Measurements from ENCODE around the gene HS6ST1.

HS6ST1 gene

DNA sequence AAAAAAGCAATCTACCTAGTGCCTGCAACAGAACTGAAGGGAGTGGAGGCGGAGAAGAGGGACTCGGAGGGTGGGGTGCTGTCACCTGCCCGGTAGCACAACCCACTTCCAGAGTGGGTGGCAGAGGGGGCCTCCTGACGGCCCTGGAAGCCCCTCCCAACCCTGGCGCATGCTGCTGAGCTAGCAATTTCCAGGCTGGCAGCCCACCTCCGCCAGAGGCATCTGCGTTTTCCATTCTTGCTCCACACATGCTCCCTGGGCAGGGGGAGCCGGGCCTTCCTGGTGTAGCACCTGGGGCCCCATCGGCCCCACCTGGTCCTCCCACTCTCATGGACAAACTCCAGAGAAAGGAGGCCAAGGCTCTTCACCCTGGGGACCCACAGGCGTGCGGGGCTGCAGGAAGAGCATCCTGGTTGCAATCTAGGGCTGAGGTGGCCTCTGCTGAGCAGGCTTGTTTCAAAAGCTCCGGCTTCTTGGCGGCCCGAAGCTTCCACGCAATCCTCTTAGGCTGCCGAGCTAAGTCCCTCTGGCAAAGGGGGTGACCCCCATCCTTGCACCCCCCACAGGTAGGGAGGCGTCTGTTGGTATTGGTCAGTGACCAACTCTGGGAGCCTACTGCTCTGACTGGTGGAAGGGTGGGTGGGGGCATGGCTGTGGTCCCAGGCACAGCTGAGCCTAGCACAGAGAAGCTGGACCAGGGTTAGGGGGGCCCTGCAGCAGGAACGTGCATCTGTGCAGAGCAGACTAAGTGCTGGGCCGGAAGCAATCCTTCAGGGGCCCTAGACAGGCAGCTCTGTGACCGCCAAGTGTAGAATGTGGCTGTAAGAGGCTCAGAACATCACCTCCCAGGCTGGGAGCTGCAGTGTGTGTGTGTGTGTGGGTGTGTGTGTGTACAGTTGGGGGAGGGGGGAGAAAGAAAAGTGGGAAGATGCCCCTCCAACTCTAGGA lies 2.6 kb downstream of the HS6ST1 start:
- DNase-seq (ENCODE audit: extremely low read depth, low read depth): no peak
- TF ChIP-seq, protein P1, sequence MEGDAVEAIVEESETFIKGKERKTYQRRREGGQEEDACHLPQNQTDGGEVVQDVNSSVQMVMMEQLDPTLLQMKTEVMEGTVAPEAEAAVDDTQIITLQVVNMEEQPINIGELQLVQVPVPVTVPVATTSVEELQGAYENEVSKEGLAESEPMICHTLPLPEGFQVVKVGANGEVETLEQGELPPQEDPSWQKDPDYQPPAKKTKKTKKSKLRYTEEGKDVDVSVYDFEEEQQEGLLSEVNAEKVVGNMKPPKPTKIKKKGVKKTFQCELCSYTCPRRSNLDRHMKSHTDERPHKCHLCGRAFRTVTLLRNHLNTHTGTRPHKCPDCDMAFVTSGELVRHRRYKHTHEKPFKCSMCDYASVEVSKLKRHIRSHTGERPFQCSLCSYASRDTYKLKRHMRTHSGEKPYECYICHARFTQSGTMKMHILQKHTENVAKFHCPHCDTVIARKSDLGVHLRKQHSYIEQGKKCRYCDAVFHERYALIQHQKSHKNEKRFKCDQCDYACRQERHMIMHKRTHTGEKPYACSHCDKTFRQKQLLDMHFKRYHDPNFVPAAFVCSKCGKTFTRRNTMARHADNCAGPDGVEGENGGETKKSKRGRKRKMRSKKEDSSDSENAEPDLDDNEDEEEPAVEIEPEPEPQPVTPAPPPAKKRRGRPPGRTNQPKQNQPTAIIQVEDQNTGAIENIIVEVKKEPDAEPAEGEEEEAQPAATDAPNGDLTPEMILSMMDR (IDR thresholded peaks at IDR 0.05; ENCODE audit: low read depth, low read length): no peak

DNA sequence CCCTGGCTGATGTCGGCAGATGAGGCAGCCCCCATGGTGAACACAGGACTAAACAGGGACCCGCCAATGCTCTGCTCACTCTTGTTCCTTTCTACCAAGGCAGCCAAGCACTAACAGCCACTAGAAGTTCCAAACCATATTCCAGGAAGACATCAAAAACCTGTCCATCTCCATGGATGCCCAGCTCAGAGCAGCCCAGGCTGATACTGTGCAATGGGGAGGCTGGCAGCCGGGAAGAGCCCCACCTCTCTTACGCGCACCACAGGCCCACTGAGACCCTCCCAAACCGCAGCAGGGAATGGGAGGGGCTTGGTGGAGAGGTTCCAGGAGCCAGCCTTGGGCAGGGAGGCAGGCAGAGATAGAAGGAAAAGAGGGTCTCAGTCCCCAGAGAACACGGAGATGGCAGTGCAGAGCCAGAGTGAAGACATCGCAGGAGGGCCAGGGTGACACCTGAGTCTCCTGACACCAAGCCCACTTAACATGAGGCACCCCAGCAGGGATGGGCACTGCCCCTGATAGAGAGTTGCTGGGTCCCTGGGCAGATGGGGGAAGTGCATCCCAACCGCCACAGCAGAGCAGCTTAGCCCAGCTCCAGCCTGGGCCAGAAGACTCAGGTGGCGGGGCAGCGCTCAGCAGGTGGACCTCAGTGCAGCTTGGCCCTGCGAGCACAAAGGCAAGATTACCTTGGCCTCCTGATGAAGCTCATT lies 3.4 kb downstream of the HS6ST1 start:
- TF ChIP-seq, protein P1 (IDR thresholded peaks at IDR 0.05; ENCODE audit: low read depth, low read length): no peak
- DNase-seq (ENCODE audit: extremely low read depth, low read depth): no peak

GRCh38 chr2:128314348-128315121 lies 4.1 kb downstream of the HS6ST1 start:
- no peak for DNase-seq (ENCODE audit: extremely low read depth, low read depth)

GRCh38 chr2:128313931-128314347 lies 4.7 kb downstream of the HS6ST1 start:
- TF ChIP-seq, protein P1 (IDR thresholded peaks at IDR 0.05; ENCODE audit: low read depth, low read length): no peak
- DNase-seq (ENCODE audit: extremely low read depth, low read depth): no peak

More at GRCh38 chr2:128314348-128315121, 4.1 kb downstream of the HS6ST1 start:
- TF ChIP-seq, protein P1 (IDR thresholded peaks at IDR 0.05; ENCODE audit: low read depth, low read length): no peak

GRCh38 chr2:128313091-128313836 lies 5.4 kb downstream of the HS6ST1 start:
- TF ChIP-seq, protein P1 (IDR thresholded peaks at IDR 0.05; ENCODE audit: low read depth, low read length): peak; percentile 20
- no peak for DNase-seq (ENCODE audit: extremely low read depth, low read depth)

DNA sequence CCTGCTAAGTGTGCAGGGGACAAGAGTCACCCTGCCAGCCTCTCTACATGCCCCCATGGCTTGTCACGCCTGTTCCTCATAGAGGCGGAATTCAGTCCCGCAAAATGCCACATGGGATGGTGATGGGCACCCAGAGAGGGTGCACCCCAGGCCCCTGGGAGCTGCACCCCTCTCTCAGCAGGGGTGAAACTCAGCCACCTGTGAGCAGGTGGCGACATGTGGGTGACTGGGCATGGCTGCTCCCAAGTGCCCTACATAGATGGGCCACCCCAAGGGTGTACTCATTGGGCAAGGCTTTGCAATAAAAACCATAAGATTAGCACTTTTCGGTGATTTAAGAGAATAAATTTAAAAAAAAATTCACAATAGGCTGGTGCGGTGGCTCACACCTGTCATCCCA lies 6.3 kb downstream of the HS6ST1 start:
- DNase-seq (ENCODE audit: extremely low read depth, low read depth): no peak
- TF ChIP-seq, protein P1 (IDR thresholded peaks at IDR 0.05; ENCODE audit: low read depth, low read length): no peak
